GM12878 (cell line): ENCODE measurements around the gene KMT2E. TPM values are rescaled to one million over a fixed set of nuclear protein-coding genes. Genes with fewer than 3 reads are reported as not detected.

Experiments used
- ATAC-seq: fragments of 200-7000 bp; cut with Tn5 transposase; 3 replicates; pipeline ENCODE4 v1.9.1; 2020; ENCODE audit warnings: mild to moderate bottlenecking, moderate library complexity
- BruUV-seq: library from RNA; stranded (reverse); fragments of 400-500 nt; replicated peaks from 2 replicates; lab custom pipeline; 2021; lab: Mats Ljungman, UMichigan
- CTCF ChIA-PET: fragments of 300-600 bp; sonication (Branson Sonifier 250); formaldehyde crosslinking; extraction: SDS; loops from one replicate; lab custom pipeline; 2021; ENCODE audit warnings: inconsistent platforms; lab: Yijun Ruan, JAX
- POLR2A ChIA-PET: fragments of 350-600 bp; formaldehyde crosslinking; extraction: SDS; loops from one replicate; lab custom pipeline; 2021; ENCODE audit warnings: inconsistent platforms; lab: Charles Lee
- RAD21 ChIA-PET: fragments of 300-600 bp; sonication (Branson Sonifier 250); formaldehyde crosslinking; loops from one replicate; lab custom pipeline; 2023; ENCODE audit warnings: antibody characterized with exemption; ENCODE audit not compliant: unreplicated experiment; lab: Charles Lee
- SMC1A ChIA-PET: fragments of 300-600 bp; sonication (Branson Sonifier 250); formaldehyde crosslinking; loops from one replicate; lab custom pipeline; 2023; ENCODE audit not compliant: unreplicated experiment, uncharacterized antibody; lab: Charles Lee
- DNase-seq: peaks from one replicate; pipeline ENCODE4 v3.0.0-alpha.2; 2011; ENCODE audit warnings: low read depth, low spot score
- FAIRE-seq: peaks from 3 replicates; lab custom pipeline; 2011; peaks lifted over from hg19 to GRCh38; lab: Jason Lieb, UNC
- H2AFZ ChIP-seq: 2 replicates; pipeline ENCODE4 v1.6.0; 2011; ENCODE audit warnings: low read depth, low read length, control low read depth; ENCODE audit not compliant: control insufficient read depth
- H3K27ac ChIP-seq: 2 replicates; pipeline ENCODE4 v1.5.1; 2011; ENCODE audit warnings: control low read depth; ENCODE audit not compliant: control insufficient read depth, insufficient read depth
- H3K27me3 ChIP-seq, 2 experiments: replicated peaks in 1 of 2; 2 replicates each; pipeline versions ENCODE4 v1.6.0 to v1.6.1; 2011; ENCODE audit warnings: low read length in 1 of 2; ENCODE audit not compliant: control insufficient read depth in 2 of 2, insufficient read depth in 2 of 2
- H3K36me3 ChIP-seq, 2 experiments: 2 replicates each; pipeline ENCODE4 v1.5.1; 2011; ENCODE audit warnings: low read length in 1 of 2; ENCODE audit not compliant: control insufficient read depth in 2 of 2, insufficient read depth in 2 of 2
- H3K4me1 ChIP-seq: 2 replicates; pipeline ENCODE4 v1.6.1; 2011; ENCODE audit warnings: mild to moderate bottlenecking, low read length, moderate library complexity, mixed read lengths; ENCODE audit not compliant: control insufficient read depth, insufficient read depth
- H3K4me2 ChIP-seq: 2 replicates; pipeline ENCODE4 v1.6.0; 2011; ENCODE audit warnings: control low read depth; ENCODE audit not compliant: control insufficient read depth, insufficient read depth
- H3K4me3 ChIP-seq: fragments of 200-600 bp; sonication (generic); 2 replicates; pipeline ENCODE4 v1.5.1; 2016
- H3K79me2 ChIP-seq: 2 replicates; pipeline ENCODE4 v1.6.0; 2011; ENCODE audit warnings: low read length; ENCODE audit not compliant: control insufficient read depth, insufficient read depth
- H3K9ac ChIP-seq: 2 replicates; pipeline ENCODE4 v1.8.0; 2011; ENCODE audit warnings: low read length, control low read depth, mixed read lengths; ENCODE audit not compliant: control insufficient read depth, insufficient read depth
- H3K9me3 ChIP-seq: replicated peaks from 3 replicates; pipeline ENCODE4 v1.5.1; 2011; ENCODE audit warnings: mild to moderate bottlenecking, low read length; ENCODE audit not compliant: control insufficient read depth, insufficient read depth
- H4K20me1 ChIP-seq: 2 replicates; pipeline ENCODE4 v1.6.0; 2011; ENCODE audit not compliant: control insufficient read depth, insufficient read depth
- ATF7 ChIP-seq: fragments of 450-650 bp; IDR thresholded peaks from 2 replicates; pipeline ENCODE4 v1.6.1; 2016; ENCODE audit warnings: low read depth, mild to moderate bottlenecking
- CBX3 ChIP-seq: fragments of 200-600 bp; sonication (generic); IDR thresholded peaks from 2 replicates; pipeline ENCODE4 v1.6.1; 2016; ENCODE audit warnings: low read depth, borderline replicate concordance
- CHD4 ChIP-seq: fragments of 200-600 bp; sonication (generic); IDR thresholded peaks from 2 replicates; pipeline ENCODE4 v1.6.1; 2016; ENCODE audit warnings: mild to moderate bottlenecking
- DPF2 ChIP-seq: fragments of 450-650 bp; IDR thresholded peaks from 2 replicates; pipeline ENCODE4 v1.6.1; 2017; ENCODE audit warnings: mild to moderate bottlenecking
- FOS ChIP-seq: IDR thresholded peaks from 3 replicates; pipeline ENCODE4 v1.6.1; 2011; ENCODE audit warnings: borderline replicate concordance; ENCODE audit not compliant: insufficient read length; ENCODE audit errors: extremely low read depth
- IKZF2 ChIP-seq, 2 experiments: fragments of 450-650 bp; IDR thresholded peaks; 2 replicates each; pipeline ENCODE4 v1.6.1; 2017; ENCODE audit warnings: mild to moderate bottlenecking in 2 of 2, moderate library complexity in 2 of 2
- IRF4 ChIP-seq: IDR thresholded peaks from 2 replicates; pipeline ENCODE4 v1.6.1; 2011; ENCODE audit warnings: low read depth, low read length
- MTA2 ChIP-seq: fragments of 450-650 bp; IDR thresholded peaks from 2 replicates; pipeline ENCODE4 v1.6.1; 2016; ENCODE audit warnings: low read depth, mild to moderate bottlenecking, moderate library complexity
- NBN ChIP-seq: fragments of 450-650 bp; IDR thresholded peaks from 2 replicates; pipeline ENCODE4 v1.6.1; 2016
- POLR2A ChIP-seq: IDR thresholded peaks from 2 replicates; pipeline ENCODE4 v1.6.1; 2011; ENCODE audit warnings: low read depth, mild to moderate bottlenecking, low read length
- RELB ChIP-seq: fragments of 450-650 bp; IDR thresholded peaks from 2 replicates; pipeline ENCODE4 v1.6.1; 2017; ENCODE audit warnings: low read depth, mild to moderate bottlenecking, moderate library complexity
- SKIL ChIP-seq: fragments of 450-650 bp; IDR thresholded peaks from 2 replicates; pipeline ENCODE4 v1.6.1; 2017; ENCODE audit warnings: mild to moderate bottlenecking, low read depth, inconsistent platforms; ENCODE audit not compliant: poor library complexity, severe bottlenecking
- SPI1 ChIP-seq: IDR thresholded peaks from 2 replicates; pipeline ENCODE4 v1.6.1; 2011; ENCODE audit warnings: low read depth, mild to moderate bottlenecking, low read length, moderate library complexity, borderline replicate concordance; ENCODE audit not compliant: insufficient read depth
- YY1 ChIP-seq: IDR thresholded peaks from 2 replicates; pipeline ENCODE4 v1.6.1; 2011; ENCODE audit warnings: low read depth, mild to moderate bottlenecking, low read length
- ZNF24 ChIP-seq: fragments of 450-650 bp; IDR thresholded peaks from 2 replicates; pipeline ENCODE4 v1.6.1; 2017; ENCODE audit warnings: antibody characterized with exemption, mild to moderate bottlenecking
- ZNF384 ChIP-seq: IDR thresholded peaks from 2 replicates; pipeline ENCODE4 v1.6.1; 2012; ENCODE audit warnings: low read depth, mild to moderate bottlenecking, low read length, improper control_type of control experiment, borderline replicate concordance
- WGBS: methylation state at CpG from one replicate; pipeline ENCODE4 v1.1.6; 2016; ENCODE audit warnings: low lambda C conversion rate; ENCODE audit not compliant: insufficient replicate concordance, insufficient coverage; ENCODE audit errors: missing lambda C conversion rate; 5-methylcytosine and 5-hydroxymethylcytosine counted together
- in situ Hi-C: fragments of 300-500 bp; cut with MboI; formaldehyde crosslinking; loops from 9 replicates; pipeline ENCODE4 v1.14.3; 2018; ENCODE audit warnings: mixed read lengths
- intact Hi-C: fragments of 100-400 bp; cut with micrococcal nuclease; formaldehyde crosslinking; loops from one replicate; pipeline ENCODE4 v1.14.2; 2022; ENCODE audit not compliant: unreplicated experiment
- polyA plus RNA-seq, 11 experiments: library from polyadenylated mRNA; depleted of rRNA in 4 of 11; unstranded in 6 of 11; stranded (reverse) in 5 of 11; fragments of >200 nt; fragmentation: Nextera tagmentation in 4 of 11; fragmentation: Illumina TruSeq in 1 of 11; extraction: Ambion mirVana in 4 of 11; extraction: Trizol in 1 of 11; gene quantifications; 1 replicate in 1 of 11; 2 replicates in 10 of 11; pipeline versions ENCODE4 v1.2.1 to v1.2.3, GENCODE V29; 2011 to 2016; ENCODE audit warnings: inconsistent platforms in 2 of 11, missing spikeins in 2 of 11, low read depth in 1 of 11
- total RNA-seq, 4 experiments: library from RNA; depleted of rRNA in 3 of 4; stranded (reverse); fragments of >200 nt in 3 of 4; fragmentation: Illumina TruSeq in 1 of 4; extraction: Trizol in 1 of 4; gene quantifications; 2 replicates each; pipeline versions ENCODE4 v1.2.1 to v1.2.3, GENCODE V29; 2013 to 2021
- TF ChIP-seq, protein P1 (sequence below): IDR thresholded peaks from 2 replicates; pipeline ENCODE4 v1.6.1; 2011; ENCODE audit warnings: mild to moderate bottlenecking, low read depth, low read length, moderate library complexity; ENCODE audit not compliant: insufficient replicate concordance
- TF ChIP-seq, protein P2 (sequence below): fragments of 450-650 bp; IDR thresholded peaks from 2 replicates; pipeline ENCODE4 v1.6.1; 2016; ENCODE audit warnings: mild to moderate bottlenecking

KMT2E gene
- total and polyA plus RNA-seq, 10 of the 15 experiments (the other 5 are each of a cell fraction or from before 2014, with no cell fraction given), result 13.2 to 68.1 (median 34.1) TPM

DNA sequence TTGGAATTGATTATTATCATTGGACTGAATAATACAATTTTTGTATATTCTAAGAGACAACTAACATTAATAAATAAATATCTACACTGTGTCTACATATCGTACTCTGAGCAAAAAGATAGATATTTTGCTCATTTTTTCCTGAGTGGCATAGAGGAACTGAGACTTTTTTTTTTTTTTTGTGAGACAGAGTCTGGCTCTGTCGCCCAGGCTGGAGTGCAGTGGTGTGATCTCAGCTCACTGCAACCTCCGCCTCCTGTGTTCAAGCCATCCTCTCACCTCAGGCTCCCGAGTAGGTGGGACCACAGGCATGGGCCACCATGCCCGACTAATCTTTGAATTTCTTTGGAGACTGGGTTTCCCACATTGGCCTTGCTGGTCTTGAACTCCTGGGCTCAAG lies 14.0 kb downstream of the KMT2E start:
- peaks cover 99% of the 10 kb centered on the region for H3K79me2 ChIP-seq
- no TSS peak for BruUV-seq
- no peaks in the 10 kb centered on the region for H4K20me1 ChIP-seq
- intact Hi-C loops, result no loop called here
- 33% methylated on average over 5 of the region's 5 CpGs for WGBS
- H3K9me3 ChIP-seq, result no peaks in the 10 kb centered on the region; the same call in 1 of the 3 replicates
- in situ Hi-C loops, result no loop called here
- peak overlapping the region; percentile 52; the same call in 1 of the 2 replicates for H3K4me2 ChIP-seq
- ATAC-seq (peak; percentile 72), FAIRE-seq (no peak), DNase-seq (no peak)
- H3K4me3 ChIP-seq, result no peak overlapping the region
- SMC1A ChIA-PET, result interaction anchor here (0.7 to 6.5 kb wide), 12 partner anchors 8 to 291 kb away, joined by 3 to 87 read pairs (median 5); partner anchors contain the start of gene KMT2E
- POLR2A ChIA-PET, result interaction anchor here (1.0 to 5.2 kb wide), 8 partner anchors 10 to 125 kb away, joined by 3 to 50 read pairs (median 4); partner anchors contain the start of gene KMT2E
- RAD21 ChIA-PET, result interaction anchor here (0.8 to 4.4 kb wide), 10 partner anchors 8 to 109 kb away, joined by 3 to 52 read pairs (median 4); partner anchors contain the start of gene KMT2E
- H3K4me1 ChIP-seq, result peaks cover 18% of the 10 kb centered on the region
- H3K27me3 ChIP-seq, result no peaks in the 10 kb centered on the region
- no peak overlapping the region for H2AFZ ChIP-seq
- H3K36me3 ChIP-seq, result peaks cover 0 to 4% of the 10 kb centered on the region in 2 experiments; a peak in 3 of 4 replicates
- TF ChIP-seq ZNF384 (peak; percentile 86), IRF4 (peak; percentile 32; the same call in 1 of the 2 replicates), FOS (no peak), YY1 (no peak), DPF2 (peak; percentile 37; the same call in 1 of the 2 replicates), IKZF2 (IDR thresholded peaks at IDR 0.05) (peak; percentile 27 to 29; a peak in 2 of 4 replicates), ATF7 (peak; percentile 42; the same call in 1 of the 2 replicates), MTA2 (peak; percentile 24; the same call in 1 of the 2 replicates), ZNF24 (peak; percentile 33; the same call in 1 of the 2 replicates), SPI1 (peak; percentile 79), SKIL (peak; percentile 25), NBN (peak; percentile 54; the same call in 1 of the 2 replicates), CHD4 (no peak), RELB (peak; percentile 28; the same call in 1 of the 2 replicates), CBX3 (no peak), POLR2A (no peak)
- TF ChIP-seq, protein P1, sequence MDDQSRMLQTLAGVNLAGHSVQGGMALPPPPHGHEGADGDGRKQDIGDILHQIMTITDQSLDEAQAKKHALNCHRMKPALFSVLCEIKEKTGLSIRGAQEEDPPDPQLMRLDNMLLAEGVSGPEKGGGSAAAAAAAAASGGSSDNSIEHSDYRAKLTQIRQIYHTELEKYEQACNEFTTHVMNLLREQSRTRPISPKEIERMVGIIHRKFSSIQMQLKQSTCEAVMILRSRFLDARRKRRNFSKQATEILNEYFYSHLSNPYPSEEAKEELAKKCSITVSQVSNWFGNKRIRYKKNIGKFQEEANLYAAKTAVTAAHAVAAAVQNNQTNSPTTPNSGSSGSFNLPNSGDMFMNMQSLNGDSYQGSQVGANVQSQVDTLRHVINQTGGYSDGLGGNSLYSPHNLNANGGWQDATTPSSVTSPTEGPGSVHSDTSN, result no peak
- TF ChIP-seq, protein P2, sequence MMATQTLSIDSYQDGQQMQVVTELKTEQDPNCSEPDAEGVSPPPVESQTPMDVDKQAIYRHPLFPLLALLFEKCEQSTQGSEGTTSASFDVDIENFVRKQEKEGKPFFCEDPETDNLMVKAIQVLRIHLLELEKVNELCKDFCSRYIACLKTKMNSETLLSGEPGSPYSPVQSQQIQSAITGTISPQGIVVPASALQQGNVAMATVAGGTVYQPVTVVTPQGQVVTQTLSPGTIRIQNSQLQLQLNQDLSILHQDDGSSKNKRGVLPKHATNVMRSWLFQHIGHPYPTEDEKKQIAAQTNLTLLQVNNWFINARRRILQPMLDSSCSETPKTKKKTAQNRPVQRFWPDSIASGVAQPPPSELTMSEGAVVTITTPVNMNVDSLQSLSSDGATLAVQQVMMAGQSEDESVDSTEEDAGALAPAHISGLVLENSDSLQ, result peak; percentile 69; the same call in 1 of the 2 replicates
- TF ChIP-seq, all 136 proteins: peak for 12
- CTCF ChIA-PET, result interaction anchor here (0.6 to 3.6 kb wide), 11 partner anchors 10 to 560 kb away, joined by 3 to 22 read pairs (median 5); no protein-coding TSS in a partner anchor
- Histone ChIP-seq H3K27ac (no peak overlapping the region), H3K9ac (no peak overlapping the region)
